GM19043 (cell line): ENCODE data around the gene TMEM120B.

Experiments
- ATAC-seq: cut with Tn5 transposase; IDR thresholded peaks from one replicate; pipeline ENCODE4 v1.9.1; 2021; ENCODE audit warnings: low read depth; ENCODE audit not compliant: unreplicated experiment

TMEM120B gene

DNA sequence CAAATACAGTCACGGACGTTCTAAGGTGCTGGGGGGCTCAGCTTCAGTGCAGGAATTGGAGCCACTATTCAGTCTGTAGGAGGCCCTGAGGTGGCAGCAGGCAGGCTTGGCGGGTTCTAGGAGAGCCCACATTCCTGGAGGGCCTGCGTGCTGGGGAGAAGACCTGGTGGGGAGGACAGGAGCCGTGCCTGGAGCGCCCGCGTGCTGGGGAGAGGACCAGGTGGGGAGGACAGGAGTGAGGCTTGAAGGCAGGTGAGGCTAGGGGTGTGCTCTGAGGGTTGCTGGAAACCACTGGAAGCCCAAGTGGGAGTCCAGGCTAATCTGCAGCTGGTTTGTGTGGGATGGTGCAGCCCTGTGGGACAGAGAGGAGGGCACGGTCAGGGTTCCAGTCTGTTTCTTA lies 57.8 kb downstream of the TMEM120B start:
- ATAC-seq, result no peak

DNA sequence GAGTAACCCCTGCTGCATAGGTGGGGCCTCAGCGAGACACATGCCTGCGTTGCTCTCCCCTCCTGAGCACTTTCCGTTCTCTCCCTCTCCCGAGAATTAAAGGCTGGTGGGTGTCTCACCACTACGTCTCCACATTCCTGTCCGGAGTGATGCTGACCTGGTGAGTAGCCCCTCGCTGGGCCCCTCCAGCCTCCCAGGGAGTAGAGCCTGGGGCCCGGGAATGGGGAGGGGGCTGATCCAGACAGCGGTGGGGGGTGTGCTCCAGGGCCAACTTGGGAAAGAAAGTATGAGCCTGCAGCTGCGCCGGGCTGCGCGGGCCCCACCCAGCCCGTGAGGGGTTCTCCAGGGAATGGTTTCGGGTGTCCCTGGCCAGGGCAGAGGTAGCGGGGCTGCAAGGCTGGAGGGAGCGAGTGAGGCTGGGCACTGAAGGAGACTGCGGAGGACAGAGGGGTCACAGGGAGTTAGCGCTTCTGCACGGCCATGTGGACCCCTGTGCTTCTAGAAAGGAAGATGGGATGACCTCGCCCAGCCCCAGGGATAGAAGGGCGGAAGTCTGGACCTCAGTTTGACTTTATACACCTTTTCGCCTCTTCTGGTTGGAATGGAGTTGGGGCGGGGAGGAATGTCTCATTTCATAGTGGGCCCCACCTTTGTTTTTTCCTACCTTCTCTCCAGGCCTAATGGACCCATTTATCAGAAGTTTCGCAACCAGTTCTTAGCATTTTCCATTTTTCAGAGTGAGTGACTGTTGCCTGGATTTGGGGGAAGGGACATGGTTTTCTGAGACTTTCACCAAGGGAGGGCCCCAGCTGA lies 58.5 kb downstream of the TMEM120B start:
- ATAC-seq, result no peak

DNA sequence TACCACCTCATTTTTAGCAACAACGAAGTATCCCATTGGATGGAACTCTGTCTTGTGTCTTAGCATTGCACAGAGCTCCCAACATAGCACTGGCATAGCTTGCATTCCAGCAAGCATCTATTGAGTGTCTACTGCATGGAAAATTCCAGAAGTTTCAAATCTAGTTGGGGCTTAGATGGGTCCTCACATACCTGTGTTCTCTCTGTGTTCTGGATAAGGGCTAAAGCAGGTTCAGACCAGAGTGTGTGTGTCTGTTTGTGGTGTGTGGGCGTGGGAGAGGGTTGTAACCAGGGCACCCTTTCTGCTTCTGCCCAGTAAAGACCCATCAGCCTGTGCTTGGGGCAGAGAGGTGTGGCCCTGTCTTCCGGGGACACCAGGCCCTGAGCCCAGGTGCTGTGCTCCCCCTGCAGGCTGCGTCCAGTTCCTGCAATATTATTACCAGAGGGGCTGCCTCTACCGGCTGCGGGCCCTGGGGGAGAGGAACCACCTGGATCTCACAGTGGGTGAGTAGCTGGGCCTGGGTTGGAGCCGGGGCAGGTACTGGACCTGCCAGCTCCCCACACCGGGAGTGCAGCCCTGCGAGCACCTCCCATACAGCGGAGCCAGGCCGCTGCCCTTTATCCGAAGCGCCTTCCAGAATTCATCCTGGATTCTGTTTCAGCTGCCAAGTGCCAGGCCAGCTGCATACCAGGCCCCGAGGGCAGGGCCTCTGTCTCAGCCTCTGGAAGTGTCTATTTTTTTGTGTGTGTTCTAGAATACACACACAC lies 60.6 kb downstream of the TMEM120B start:
- peak; percentile 90 for ATAC-seq

DNA sequence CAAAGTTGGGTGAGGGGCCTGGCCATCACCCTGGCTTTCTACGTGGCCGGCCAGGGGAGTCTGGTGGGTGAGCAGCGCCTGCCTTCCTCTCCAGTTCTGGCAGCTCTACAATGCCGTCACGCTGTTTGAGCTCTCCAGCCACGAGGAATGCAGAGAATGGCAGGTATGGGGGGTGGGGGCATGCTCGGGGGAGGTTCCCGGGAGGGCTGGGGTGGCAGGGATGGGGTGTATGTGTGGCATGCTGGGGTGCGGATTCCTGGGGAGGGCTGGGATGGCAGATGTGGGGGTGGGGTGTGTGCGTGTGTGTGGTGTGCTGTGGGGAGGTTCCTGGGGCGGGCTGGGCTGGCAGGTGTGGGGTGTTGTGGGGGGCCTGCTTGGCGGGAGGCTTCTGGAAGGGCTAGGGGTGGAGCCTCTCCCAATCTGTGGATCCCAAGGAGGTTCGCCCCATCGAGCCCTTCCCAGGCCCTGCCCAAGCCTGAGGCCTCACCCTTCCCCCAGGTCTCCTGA lies 62.5 kb downstream of the TMEM120B start:
- no peak for ATAC-seq

DNA sequence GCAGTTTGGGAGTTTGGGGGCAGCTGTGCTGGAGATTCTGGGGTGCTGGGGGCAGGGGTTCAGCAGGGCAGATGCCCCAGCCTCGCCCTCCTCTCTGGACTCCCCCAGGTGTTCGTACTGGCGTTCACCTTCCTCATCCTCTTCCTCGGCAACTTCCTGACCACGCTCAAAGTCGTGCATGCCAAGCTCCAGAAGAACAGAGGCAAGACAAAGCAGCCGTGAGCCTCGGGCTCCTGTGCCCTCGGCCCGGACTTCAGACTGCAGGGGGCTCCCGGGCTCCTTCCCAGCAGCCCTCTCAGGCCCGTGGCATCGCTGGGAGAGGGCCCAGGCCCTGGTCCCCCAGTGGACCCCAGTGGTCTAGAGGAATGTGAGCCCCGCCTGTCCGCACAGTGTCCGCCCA lies 62.9 kb downstream of the TMEM120B start:
- no peak for ATAC-seq

DNA sequence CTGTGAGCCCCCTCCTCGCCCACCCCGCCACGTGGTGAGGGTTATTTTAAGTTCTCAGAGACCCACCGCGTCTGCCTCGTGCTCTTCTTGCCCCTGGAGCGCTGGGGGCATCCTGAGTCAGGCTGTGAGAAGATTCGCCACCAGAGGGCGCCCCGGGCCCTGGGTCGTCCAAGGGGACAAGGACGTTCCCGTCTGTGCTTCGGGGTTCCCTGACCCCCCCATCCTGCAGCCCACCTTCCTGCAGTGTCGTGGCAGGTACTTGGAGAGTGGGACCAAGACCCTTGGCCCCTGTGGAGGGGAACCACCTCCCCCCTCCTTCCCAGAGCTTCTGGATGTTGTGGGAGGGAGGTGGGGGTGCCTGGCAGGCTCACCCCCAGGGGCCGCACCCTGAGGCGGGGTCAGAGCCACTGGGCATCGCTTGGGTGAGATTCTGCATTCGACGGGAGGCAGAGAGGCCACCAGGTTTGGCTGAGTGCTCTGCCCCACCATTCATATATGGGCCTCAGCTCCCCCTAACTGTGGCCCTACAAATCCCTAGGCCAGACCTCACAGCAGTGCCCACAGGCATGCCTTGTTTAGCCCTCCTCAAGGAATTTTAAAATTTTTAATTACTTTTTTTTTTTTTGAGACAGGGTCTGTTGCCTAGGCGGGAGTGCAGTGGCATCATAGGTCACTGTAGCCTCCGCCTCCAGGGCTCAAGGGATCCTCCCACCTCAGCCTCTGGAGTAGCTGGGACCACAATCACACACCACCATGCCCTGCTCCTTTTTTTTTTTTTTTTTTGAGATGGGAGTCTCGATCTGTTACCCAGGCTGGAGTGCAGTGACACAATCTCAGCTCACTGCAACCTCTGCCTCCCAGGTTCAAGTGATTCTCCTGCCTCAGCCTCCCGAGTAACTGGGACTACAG lies 63.9 kb downstream of the TMEM120B start:
- no peak for ATAC-seq

DNA sequence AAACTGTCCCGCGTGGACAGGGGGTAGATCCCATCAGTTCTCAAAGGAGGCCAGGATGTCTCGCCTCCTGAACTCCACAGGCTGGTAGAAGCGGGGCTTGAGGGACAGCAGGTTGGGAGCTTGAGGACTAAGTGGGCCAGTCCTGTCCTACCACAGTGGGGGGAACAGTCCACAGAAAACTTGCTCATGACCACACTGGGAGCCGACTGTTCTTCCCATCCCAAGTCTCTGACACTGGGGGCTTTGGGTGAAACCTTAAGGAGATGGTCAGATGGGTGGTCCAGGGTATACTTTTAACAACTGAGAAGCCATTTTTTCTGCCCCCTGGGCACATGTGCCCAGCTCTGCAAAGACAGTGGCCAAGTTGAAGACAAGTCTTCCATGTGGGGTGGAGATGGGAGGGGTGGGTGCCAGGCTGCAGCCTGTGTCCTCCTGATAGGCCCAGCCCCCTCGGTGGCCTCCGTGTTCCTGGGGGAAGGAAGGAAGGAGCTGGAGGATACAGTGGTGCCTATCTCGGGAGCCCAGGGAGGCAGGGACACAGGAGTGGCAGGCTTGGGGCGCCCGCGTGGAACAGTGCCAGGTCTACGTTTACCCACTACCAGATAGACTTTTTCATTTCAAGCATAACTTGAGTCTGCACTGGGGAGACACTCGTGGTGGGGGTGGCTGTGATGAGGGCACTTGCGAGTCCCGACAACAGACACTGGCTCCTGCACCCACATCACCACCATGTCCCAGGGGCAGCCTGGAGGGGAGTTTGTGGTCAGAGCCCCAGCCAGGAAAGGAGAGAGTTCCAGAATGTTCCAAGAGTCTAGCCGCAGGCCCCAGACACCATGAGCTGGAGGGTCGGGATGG lies 66.2 kb downstream of the TMEM120B start:
- no peak for ATAC-seq

DNA sequence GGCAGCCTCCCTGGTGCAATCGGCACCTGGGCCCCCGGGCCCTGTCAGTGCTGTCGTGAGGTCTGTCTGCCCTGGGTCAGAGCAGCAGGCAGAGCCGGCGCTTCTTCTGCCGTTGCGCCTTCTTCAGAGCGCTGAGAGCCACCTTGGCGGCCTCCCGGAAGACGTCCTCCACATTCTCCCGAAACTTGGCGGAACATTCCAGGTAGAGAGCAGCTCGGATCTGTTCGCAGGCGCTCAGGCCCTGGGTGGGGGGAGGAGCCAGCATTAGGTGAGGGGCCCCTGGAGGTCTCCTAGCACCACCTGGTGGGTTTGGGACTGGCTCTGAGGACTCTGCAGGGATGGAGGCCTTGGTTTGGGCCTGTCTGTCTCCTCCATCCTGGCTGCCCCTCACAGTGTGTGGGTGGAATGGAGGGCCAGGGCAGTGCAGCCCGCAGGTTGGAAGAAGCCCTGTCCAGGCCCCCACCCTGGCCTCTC lies 66.9 kb downstream of the TMEM120B start:
- no peak for ATAC-seq

DNA sequence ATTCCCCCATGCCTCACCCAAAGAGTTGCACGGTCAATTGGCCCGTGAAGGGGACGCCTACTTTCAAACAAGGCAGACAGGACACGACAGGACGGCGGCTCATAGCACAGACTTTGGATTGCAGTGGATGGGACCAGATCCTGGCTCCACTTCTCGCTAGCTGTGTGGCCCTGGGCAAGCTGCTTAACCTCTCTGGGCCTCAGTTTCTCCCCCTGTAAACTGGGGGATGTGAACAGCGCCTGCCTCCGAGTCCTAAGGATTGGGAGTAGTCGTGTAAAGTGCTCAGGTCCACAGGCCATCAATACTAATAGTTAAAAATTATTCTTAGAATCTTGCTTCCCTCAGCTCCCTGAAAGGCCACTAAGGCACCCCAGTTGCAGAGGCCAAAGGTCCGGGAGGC lies 67.9 kb downstream of the TMEM120B start:
- no peak for ATAC-seq

DNA sequence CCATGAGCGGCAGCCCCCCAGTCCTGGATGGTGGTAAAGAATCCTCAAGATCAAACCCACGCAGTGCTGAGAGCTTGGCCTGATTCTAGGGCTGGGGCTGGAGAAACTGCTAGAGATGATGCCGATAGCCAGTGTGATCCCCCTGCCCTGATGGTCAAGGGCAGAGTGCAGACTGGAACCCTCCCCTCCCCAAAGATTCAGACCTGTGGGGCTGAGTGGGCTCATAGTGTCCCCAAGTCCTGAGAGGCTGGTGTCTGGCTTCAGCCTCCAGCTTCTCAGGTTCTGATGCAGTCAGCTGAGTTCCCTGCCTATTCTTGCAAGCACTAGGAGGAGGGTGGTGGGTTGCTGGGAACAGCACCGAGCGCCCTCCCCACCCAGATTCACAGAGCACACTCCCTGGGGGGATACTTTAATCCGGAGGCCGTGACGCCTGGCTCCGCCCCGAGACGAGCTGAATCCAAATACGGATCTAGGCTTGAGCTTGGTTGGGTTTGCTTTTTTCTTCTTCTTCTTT lies 69.0 kb downstream of the TMEM120B start:
- peak; percentile 35 for ATAC-seq

DNA sequence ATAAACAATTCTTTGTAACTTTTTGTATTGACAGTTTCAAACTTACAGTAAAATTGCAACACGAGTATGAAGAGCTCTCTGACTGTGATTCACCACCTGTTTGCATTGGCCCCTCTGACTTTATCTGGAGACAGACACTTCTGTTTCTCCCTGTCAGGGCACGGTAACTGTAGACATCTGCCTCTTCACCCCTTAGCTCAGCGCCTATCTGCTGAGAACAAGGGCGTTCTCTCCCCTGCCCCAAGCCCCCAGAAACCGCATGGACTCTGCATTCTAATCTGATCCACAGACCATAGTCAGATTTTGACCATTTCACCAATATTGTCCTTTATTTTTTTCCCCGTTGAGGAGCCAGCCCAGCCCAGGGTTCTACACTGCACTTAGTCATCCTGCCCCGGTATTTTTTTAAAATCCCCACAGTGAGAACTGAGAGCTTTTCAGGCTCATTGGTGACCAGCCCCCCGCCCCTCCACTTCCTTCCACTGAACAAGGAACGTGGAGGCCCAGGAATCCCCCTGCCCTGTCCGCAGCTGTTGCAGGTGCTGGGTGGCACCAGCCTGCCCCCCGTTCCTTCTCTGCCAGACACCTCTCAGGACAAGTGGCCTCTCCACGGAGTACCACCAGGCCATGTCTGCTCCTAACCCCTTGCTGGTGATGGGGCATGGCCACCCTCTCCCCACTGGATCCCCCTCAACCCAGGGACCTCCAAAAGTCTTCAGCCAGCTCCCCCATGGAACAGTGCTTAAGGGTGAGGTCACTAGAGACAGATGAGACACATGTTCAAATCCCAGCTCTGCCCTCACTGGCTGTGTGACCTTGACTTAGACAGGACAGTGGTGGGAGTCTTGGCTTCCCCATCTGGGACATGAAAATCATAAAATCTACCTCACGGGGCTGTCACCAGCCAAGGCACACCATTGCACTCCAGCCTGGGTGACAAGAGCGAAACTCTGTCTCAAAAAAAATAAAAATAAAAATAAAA lies 69.7 kb downstream of the TMEM120B start:
- peak; percentile 45 for ATAC-seq

DNA sequence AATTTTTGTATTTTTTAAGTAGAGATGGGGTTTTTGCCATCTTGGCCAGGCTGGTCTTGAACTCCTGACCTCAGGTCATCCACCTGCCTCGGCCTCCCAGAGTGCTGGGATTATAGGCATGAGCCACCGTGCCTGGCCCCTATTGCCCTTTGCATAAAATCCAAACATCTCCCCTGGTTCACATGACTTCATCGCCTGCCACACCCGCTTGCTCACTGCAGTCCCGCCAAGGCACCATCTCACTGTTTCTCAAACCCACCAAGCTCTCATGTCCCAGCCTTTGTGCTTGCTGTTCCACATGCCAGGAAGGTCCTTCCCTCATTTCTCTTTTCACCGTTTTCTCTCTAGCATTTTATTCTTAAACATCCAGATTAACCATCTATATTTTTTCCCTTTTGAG lies 71.2 kb downstream of the TMEM120B start:
- ATAC-seq, result no peak

DNA sequence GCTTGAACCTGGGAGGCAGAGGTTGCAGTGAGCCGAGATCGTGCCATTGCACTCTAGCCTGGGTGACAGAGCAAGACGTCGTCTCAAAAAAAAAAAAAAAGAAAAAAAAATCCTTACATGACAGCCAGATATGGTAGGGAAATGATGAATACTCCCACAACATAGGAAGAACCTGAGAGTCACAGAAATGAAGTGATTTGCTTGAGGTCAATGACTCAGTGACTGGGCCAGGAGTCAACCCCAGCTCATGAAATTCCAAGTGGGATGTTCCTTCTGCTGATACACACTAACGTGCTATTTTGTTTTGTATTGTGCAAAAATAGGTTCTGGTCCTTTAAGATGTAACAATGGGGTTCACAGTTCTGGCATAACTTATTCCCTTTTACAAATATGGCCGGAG lies 71.9 kb downstream of the TMEM120B start:
- no peak for ATAC-seq

DNA sequence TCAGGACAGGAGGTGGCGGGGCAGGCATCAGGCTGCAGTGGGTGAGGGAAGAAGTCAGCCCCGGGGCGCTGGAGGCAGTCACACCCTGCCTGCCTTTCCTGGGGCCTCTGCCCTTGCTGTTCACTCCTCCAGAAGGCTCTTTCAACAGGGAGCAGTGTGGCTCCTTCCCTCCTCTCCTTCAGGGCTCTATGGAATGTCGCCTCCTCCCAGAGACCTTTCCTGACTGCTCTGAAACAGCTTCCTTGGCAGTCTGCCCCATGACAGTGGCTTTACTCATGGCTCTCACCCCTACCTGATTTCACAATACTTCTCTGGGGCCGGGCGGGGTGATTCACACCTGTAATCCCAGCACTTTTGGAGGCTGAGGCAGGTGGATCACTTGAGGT lies 73.9 kb downstream of the TMEM120B start:
- no peak for ATAC-seq

DNA sequence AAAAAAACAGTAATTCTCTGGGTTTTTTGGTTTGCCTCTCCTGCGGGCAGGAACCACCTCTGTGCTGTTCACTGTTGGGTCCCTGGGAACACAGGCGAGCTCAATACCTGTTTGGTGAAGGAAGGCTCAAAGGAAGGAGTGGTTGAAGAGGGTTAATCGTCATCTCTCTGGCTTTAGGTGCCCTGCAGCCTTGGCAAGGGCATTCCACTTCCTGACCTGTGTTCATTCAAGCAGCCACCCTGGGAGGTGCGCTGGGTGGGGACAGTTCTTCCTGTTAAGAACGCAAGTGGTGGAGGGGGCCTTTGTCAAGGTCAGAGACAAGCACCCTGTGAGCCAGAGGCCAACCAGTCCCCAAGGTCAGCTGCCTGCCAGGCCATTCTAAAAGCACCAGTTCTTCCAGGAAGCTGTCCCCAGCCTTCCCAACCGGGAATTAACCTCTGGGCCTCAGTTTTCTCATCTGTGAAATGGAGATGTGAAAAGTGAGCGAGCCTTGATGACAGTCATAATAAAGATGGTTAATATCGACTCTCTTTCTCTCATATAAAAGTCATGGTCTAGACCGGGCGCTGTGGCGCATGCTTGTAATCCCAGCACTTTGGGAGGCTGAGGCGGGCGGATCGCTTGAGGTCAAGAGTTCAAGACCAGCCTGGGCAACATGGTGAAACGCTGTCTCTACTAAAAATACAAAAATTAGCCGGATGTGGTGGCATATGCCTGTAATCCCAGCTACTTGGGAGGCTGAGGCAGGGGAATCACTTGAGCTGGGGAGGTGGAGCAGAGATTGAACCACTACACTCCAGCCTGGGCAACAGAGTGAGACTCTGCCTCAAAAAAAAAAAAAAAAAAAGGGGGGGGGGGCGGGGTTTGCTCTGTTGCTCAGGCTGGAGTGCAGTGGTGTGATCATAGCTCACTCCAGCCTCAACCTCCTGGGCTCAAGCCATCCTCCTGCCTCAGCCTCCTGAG lies 74.8 kb downstream of the TMEM120B start:
- no peak for ATAC-seq

DNA sequence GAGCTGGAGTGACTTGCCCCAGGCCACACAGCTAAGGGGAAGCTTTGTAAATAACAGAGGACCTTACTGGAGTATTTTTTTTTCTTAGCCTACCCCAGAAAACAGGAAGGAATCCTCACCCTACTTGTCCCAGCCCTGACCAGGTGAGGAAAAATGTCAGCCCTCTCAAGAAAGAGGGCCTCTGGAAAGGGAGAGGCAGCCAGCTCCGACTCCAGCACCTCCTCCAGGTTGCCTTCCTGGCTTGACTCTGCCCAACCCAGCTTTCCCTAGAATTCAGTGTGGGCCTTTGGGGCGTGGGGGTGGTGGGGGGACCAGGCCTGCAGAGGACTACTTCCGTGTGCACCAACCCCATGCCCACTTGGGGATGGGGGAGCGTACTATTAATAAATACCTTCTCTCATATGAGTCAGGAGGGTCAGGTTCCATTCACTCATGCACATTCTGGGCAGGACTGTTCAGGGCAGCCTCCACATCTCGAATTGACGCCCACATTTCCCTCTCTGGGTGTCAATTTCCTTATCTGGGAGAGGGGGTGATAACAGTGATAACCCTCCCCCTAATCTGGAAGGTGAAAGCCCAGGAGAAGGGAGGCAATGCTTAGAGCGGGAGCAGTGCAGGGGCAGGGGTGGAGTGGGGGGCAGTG lies 75.7 kb downstream of the TMEM120B start:
- no peak for ATAC-seq
